HG03378 (cell line): ENCODE results near the gene TAB2.
"Not testable (repeated sequence)": the region's sequence is repeated elsewhere in the genome, so short reads cannot be mapped to it uniquely, and the experiment has no call there.

Experiments
- ATAC-seq: cut with Tn5 transposase; IDR thresholded peaks from one replicate; pipeline ENCODE4 v1.9.1; 2021; ENCODE audit warnings: mild to moderate bottlenecking, moderate library complexity; ENCODE audit not compliant: unreplicated experiment

TAB2 gene

GRCh38 chr6:149455031-149455732 lies 137.7 kb downstream of the TAB2 start:
- no peak for ATAC-seq

- ATAC-seq, result no peak
Observed at GRCh38 chr6:149456311-149457021, 139.0 kb downstream of the TAB2 start.

GRCh38 chr6:149457316-149457884 lies 139.9 kb downstream of the TAB2 start:
- no peak for ATAC-seq

- ATAC-seq, result no peak
Observed at GRCh38 chr6:149458196-149458595, 140.7 kb downstream of the TAB2 start.

GRCh38 chr6:149458806-149459205 lies 141.3 kb downstream of the TAB2 start:
- no peak for ATAC-seq

DNA sequence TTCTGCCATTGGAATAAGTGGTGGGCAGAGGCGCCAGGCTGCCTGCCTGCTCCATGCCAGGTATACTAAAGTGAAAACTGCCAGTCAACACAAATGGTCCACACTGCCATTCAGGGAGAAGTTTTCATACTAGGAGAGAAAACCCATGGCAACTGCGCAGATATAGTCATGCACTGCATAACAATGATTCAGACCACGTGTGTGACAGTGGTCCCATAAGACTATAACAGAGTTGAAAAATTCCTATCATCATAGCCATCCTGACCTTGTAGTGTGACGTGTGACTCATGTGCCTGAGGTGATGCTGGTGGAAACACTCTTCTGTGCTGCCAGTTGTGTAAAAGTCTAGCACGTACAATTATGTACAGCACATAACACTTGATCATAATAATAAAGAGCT lies 142.2 kb downstream of the TAB2 start:
- ATAC-seq, result no peak

DNA sequence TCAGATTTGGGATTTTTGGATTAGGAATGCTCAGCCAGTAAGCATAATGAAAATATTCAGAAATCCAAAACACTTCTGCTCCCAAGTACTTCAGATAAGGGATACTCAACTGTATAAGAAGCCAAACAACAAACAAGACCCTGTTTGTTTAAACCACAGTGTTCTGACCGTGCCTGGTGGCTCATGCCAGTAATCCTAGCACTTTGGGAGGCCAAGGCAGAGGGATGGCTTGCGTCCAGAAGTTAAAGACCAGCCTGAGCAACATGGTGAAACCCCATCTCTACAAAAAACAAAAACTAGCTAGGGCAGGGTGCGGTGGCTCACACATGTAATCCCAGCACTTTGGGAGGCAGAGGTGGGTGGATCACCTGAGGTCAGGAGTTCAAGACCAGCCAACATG lies 142.7 kb downstream of the TAB2 start:
- not testable (repeated sequence) for ATAC-seq
